Measurements from ENCODE around the gene AFMID.
"Not testable (repeated sequence)": the region's sequence is repeated elsewhere in the genome, so short reads cannot be mapped to it uniquely, and the experiment has no call there.

Gene AFMID

GRCh38 chr17:78230996-78231935, 44.1 kb downstream of the AFMID start, which contains the start of gene TMEM235:
TMEM235 (plus strand) TSS chr17:78231631; CDS start chr17:78232024, 393 bp downstream.
- TF ChIP-seq CTCF (IDR thresholded peaks at IDR 0.05; ENCODE audit: low read depth, low read length, missing control alignments), result no peak
- no peak within 1 kb of the TSS for H3K4me3 ChIP-seq (ENCODE audit: low read depth, low read length)
- DNase-seq (ENCODE audit: low read depth), result no peak

- H3K4me3 ChIP-seq (ENCODE audit: low read depth, low read length), result no peak overlapping the region
- DNase-seq (ENCODE audit: low read depth), result no peak
- no peak for TF ChIP-seq CTCF (IDR thresholded peaks at IDR 0.05; ENCODE audit: low read depth, low read length, missing control alignments)
Observed at GRCh38 chr17:78231991-78232858, 45.1 kb downstream of the AFMID start.

- H3K4me3 ChIP-seq (ENCODE audit: low read depth, low read length), result no peak overlapping the region
- no peak for TF ChIP-seq CTCF (IDR thresholded peaks at IDR 0.05; ENCODE audit: low read depth, low read length, missing control alignments)
- no peak for DNase-seq (ENCODE audit: low read depth)
Observed at GRCh38 chr17:78232859-78233173, 45.7 kb downstream of the AFMID start.

- DNase-seq (ENCODE audit: low read depth), result no peak
- TF ChIP-seq CTCF (IDR thresholded peaks at IDR 0.05; ENCODE audit: low read depth, low read length, missing control alignments), result no peak
- H3K4me3 ChIP-seq (ENCODE audit: low read depth, low read length), result no peak overlapping the region
Observed at GRCh38 chr17:78233678-78234077, 46.5 kb downstream of the AFMID start.

GRCh38 chr17:78234261-78234865, 47.2 kb downstream of the AFMID start:
- TF ChIP-seq CTCF (IDR thresholded peaks at IDR 0.05; ENCODE audit: low read depth, low read length, missing control alignments), result no peak
- no peak overlapping the region for H3K4me3 ChIP-seq (ENCODE audit: low read depth, low read length)
- no peak for DNase-seq (ENCODE audit: low read depth)

GRCh38 chr17:78235022-78235421, 47.9 kb downstream of the AFMID start:
- DNase-seq (ENCODE audit: low read depth); H3K4me3 ChIP-seq (ENCODE audit: low read depth, low read length): not testable (repeated sequence)

- TF ChIP-seq CTCF (IDR thresholded peaks at IDR 0.05; ENCODE audit: low read depth, low read length, missing control alignments), result no peak
- H3K4me3 ChIP-seq (ENCODE audit: low read depth, low read length), result no peak overlapping the region
- DNase-seq (ENCODE audit: low read depth), result no peak
Observed at GRCh38 chr17:78235885-78236284, 48.7 kb downstream of the AFMID start.

Data from GM12864 (cell line).